ENCODE measurements around the gene PCDH12. TPM values are rescaled to one million over a fixed set of nuclear protein-coding genes. Genes with fewer than 3 reads are reported as not detected.
A peak's percentile ranks its signal among the peaks of the same experiment; 100 is the strongest.

The PCDH12 gene
- total and polyA plus RNA-seq, 2 donors (not counting 3 experiments of a cell fraction or from before 2014, with no cell fraction given): 6.2 to 20.4 TPM

- H3K79me2 ChIP-seq (ENCODE audit: control insufficient read depth, insufficient read depth, low read length): no peaks in the 10 kb centered on the region
- H3K27me3 ChIP-seq (ENCODE audit: control insufficient read depth in 2 of 2, insufficient read depth in 2 of 2, low read length in 2 of 2): no peaks in the 10 kb centered on the region
- peak; percentile 64 for FAIRE-seq
- H3K9me1 ChIP-seq (replicated peaks; ENCODE audit: control insufficient read depth, extremely low read depth, insufficient read depth, low read length): no peaks in the 10 kb centered on the region
- H3K4me3 ChIP-seq (replicated peaks in 1 of 3; ENCODE audit: insufficient read depth in 1 of 3, low read depth in 1 of 3, low read length in 3 of 3): no peak overlapping the region
- H3K27ac ChIP-seq (ENCODE audit: insufficient read depth, low read depth, low read length): no peak overlapping the region
- peaks cover 31% of the 10 kb centered on the region for H3K4me1 ChIP-seq (ENCODE audit: control insufficient read depth, extremely low read depth, insufficient read depth, low read length)
- no peaks in the 10 kb centered on the region for H3K36me3 ChIP-seq (ENCODE audit: control insufficient read depth in 2 of 2, extremely low read depth in 1 of 2, insufficient read depth in 2 of 2, low read length in 2 of 2)
- no peaks in the 10 kb centered on the region for H4K20me1 ChIP-seq (replicated peaks; ENCODE audit: control insufficient read depth, extremely low read depth, insufficient read depth, low read length)
- POLR2A ChIA-PET: interaction anchor here (0.8 to 1.6 kb wide), 5 partner anchors 9 to 268 kb away, joined by 3 to 6 read pairs (median 3); partner anchors contain the start of genes DELE1 and RNF14
- dilution Hi-C loops (cut with MboI; ENCODE audit: extremely low pct_ligation_motif_present, low sequenced_read_pairs) (no loop called here), intact Hi-C loops (cut with micrococcal nuclease) (loop anchor here (1.0 kb wide), 6 partner anchors 71 to 268 kb away; no protein-coding TSS in a partner anchor)
- CTCF ChIA-PET: interaction anchor here (0.6 to 9.7 kb wide), 65 partner anchors 9 to 368 kb away, joined by 3 to 303 read pairs (median 6); partner anchors contain the start of genes ARAP3, DELE1, PCDH1 and RNF14
- H2AFZ ChIP-seq (ENCODE audit: low read depth, low read length): no peak overlapping the region
- no peak for TF ChIP-seq MAX (IDR thresholded peaks at IDR 0.05; ENCODE audit: insufficient read depth, insufficient read length)
- TF ChIP-seq CTCF (IDR thresholded peaks at IDR 0.05; ENCODE audit: extremely low read depth in 1 of 2, insufficient read depth in 1 of 2, low read depth in 1 of 2, low read length in 2 of 2): peak; percentile 41 to 47
- no peak for TF ChIP-seq GATA2 (IDR thresholded peaks at IDR 0.05; ENCODE audit: insufficient read depth, insufficient read length, low read depth, low read length)
- H3K4me2 ChIP-seq (ENCODE audit: insufficient read depth, low read length): no peak overlapping the region
- no TSS peak for BruUV-seq (replicated peaks)
- no peaks in the 10 kb centered on the region for H3K9me3 ChIP-seq (replicated peaks; ENCODE audit: control insufficient read depth, insufficient read depth, low read length)
- H3K9ac ChIP-seq (replicated peaks; ENCODE audit: extremely low read depth, insufficient read depth, low read length): no peak overlapping the region
- no peak for DNase-seq (ENCODE audit: low read depth, low spot score)
Observed at GRCh38 chr5:141960018-141960417, 2.0 kb upstream of the PCDH12 start.
